ENCODE data around the gene MLST8.

DNA sequence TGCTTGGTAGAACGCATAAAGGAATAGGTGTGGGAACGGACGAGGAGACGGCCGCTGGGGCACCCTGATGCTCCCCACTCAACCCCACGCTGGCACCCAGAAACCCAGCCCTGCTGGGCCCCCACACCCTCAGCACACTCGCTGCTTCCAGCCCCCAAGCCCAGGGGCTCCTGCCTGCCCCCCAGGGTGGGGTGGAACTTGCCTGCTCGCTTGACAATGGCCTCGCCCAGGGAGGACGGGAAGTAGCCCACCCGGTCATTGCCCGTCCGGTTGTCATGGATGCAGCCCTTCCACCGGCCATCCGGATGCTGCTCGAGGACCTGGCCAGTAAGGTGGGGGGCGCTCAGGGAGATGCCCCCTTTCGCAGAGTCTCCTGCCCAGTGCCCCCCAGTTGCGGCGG is 18.7 kb upstream of the MLST8 start:
- TF ChIP-seq POLR2A (IDR thresholded peaks at IDR 0.05; ENCODE audit: low read depth, low read length): no peak
- TF ChIP-seq POLR2AphosphoS5 (IDR thresholded peaks at IDR 0.05; ENCODE audit: low read depth, low read length): no peak
- TF ChIP-seq TAF1 (IDR thresholded peaks at IDR 0.05; ENCODE audit: borderline replicate concordance, low read depth, low read length): no peak
